Activated CD4-positive, alpha-beta T cell treated with anti-CD3 and anti-CD28 coated beads for 24 hours (primary cell): Measurements from ENCODE around the gene MAST4.

Source experiments
- DNase-seq, 2 donors: peaks; one replicate each; pipeline ENCODE4 v3.0.0-alpha.2; 2020; ENCODE audit warnings: low read depth in 2 of 2

Gene MAST4

GRCh38 chr5:66872736-66873331 is 276.6 kb downstream of the MAST4 start:
- no peak for DNase-seq

DNA sequence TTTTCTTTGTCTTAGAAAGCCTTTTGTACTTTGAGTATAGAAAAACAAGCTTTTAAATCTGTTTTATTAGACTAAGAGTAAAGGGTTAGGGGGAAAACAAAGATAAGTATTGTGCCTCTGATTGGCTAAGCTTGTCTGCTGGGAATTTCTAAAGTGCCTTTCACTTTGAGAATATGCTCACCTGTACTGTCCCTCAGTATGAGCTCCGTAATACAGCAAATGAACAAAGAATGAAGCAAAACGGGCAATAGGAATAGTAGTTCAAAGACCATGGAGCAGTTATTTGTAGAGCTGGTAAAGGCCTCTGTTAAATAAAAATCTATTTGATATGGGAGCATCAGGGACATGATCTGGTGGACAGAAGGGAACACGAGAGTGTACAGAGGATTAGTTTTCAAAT is 277.8 kb downstream of the MAST4 start:
- no peak for DNase-seq

DNA sequence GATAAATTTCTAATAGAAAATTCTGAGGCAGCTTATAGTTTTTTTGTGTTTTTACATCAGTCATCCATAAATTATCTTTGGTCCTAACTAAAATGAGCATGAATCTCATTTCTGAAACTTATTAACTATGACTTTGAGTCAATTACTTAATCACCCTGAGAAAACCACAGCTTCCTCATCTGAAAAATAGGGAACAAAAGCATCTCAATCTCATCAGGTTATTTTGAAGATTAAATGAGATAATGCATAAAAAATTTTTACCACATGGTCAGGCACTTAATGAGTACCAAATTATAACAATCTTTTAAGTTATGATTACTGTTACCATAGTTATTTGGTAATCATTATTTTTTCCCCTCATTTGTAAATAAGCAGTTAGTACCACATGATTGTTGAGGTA is 279.1 kb downstream of the MAST4 start:
- no peak for DNase-seq

GRCh38 chr5:66876266-66876807 is 280.1 kb downstream of the MAST4 start:
- no peak for DNase-seq

DNA sequence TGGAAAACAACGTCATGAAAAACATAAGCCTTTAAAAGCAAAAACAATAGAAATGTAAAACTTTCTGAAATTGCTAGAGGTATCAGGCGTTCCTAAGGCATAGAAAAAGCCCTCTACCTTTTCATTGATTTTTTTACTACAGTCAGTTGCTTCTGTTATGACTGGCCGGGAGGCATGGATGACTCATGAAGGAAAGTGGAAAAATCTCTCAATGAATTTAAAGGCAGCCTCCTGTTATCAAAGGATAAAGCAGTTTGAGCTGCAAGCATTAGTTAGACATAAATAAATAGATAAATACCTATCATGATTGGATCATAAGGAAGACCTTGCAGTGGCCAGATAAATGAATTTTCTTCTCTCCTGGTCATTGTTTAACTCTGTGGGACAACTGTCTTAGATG is 281.6 kb downstream of the MAST4 start:
- no peak for DNase-seq

DNA sequence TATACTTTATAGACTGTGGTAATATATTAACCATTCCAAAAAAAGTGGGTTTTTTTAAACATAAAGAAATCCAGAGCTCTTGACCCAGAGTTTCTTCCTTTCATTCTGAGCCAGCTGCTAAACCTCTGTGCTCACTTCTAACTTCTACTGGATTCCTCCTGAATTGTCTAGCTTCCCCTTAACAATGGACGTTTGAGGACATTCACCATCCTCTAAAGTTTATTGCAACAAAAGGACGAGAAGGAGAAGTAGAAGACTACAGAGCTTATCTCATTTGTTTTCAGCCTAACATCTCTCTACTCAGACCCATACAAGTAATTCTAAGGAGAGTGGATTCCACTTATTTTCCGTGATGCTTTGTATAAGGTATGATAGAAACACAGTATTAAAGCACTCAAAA is 284.2 kb downstream of the MAST4 start:
- DNase-seq: no peak

GRCh38 chr5:66881480-66882161 is 285.4 kb downstream of the MAST4 start:
- DNase-seq: no peak

GRCh38 chr5:66882606-66883227 is 286.5 kb downstream of the MAST4 start:
- no peak for DNase-seq

DNA sequence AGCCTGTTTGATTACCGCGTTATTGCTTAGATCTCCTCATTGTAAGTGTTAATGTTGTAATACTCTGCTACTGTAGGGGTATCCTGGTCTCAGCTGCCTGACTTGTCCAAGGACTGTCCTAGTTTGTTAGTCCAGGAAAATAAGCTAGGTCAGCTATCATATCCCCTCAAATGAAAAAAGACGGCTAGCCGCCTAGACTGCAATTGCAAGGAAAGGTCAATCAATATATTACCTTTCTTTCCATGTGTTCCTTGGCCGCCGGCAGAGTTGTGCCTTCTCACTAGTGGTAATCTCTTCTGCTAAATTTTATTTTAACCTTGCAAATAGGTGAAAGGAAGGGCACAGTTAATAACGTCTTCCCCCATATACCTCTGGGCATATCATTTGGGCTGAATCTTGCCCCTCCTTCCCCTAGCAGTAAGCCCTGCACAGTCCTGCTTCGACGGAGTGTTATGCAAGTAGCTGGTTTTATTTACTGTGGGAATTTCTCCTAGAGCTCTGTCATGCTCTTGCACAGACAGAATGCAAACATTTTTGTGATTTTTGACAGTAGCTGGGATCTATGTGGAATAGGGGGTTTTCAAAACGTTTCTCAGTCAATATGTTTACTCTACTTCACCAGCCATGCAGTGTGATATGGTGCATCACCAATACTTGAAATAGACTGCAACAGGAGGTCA is 288.5 kb downstream of the MAST4 start:
- DNase-seq: no peak

DNA sequence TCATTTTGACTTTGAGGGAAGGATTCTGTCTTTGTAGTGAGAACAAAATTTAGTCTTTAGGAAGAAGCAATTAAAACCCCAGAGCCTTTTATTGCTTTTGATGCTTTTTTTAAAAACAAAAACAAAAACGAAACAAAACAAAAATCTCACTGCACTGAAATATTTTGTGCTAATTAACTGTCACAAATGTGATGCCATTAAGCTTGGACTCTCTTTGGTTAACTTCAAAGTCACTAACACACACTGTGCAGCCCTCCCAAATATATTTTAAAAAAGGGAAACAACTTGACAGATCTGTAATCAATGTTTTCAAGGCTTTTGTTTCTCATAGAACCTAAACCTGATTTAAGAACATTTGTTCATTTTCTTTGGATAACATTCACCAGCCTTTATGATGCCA is 290.7 kb downstream of the MAST4 start:
- no peak for DNase-seq

DNA sequence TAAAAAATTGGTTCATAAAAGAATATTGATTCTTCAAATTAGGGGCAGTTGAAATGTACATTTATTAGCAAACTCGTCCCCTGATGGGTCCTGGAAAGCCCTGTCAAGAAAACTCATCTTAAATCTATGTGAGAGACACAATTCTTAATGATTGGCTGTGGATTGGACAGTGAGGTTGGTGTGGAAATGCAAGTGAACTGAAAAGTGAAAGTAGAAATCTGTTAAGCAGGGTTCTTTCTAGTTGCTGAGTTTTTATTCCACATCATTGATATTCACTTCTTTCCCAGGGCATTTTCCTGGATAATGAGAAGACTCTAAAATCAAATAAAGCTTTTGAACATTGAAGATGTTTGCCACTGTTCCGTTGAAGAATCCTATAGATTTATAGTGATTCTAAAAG is 292.4 kb downstream of the MAST4 start:
- no peak for DNase-seq

DNA sequence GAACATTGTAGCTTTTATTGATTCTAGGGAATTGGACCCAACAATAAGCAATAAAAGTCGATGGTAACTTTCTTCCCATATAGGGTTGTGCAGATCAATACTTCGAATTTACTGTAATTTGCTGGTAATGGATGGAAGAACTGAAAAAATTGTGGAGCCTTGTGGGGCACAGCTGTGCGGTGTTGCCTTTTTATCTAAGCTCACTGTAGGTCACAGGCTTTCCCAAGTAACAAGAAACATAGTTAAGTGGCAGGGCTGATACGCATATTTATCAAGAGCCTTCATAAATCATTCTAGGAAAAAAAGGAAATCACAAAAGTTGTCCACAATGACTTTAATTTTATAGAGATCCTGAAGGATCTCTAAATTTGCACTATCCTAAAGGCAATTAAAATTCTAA is 292.9 kb downstream of the MAST4 start:
- DNase-seq: no peak

DNA sequence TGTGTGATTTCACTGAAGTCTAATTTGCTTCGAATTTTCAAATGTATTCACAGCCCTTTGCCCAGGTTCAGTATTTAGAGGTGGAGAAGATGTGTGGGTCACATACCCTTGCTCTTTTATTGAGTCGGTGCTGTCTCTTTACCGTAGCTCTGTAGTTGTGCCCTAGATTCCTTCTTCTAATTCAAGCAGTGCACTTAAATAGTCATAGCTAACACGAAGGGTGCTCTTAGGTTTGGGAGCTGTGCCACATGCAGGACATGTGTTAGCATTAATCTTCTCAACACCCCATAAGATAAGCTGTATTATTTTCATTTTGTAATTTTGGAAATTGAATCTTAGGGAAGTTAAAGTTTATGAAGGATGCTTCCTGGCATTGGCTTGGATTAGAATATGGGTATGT is 293.3 kb downstream of the MAST4 start:
- no peak for DNase-seq

DNA sequence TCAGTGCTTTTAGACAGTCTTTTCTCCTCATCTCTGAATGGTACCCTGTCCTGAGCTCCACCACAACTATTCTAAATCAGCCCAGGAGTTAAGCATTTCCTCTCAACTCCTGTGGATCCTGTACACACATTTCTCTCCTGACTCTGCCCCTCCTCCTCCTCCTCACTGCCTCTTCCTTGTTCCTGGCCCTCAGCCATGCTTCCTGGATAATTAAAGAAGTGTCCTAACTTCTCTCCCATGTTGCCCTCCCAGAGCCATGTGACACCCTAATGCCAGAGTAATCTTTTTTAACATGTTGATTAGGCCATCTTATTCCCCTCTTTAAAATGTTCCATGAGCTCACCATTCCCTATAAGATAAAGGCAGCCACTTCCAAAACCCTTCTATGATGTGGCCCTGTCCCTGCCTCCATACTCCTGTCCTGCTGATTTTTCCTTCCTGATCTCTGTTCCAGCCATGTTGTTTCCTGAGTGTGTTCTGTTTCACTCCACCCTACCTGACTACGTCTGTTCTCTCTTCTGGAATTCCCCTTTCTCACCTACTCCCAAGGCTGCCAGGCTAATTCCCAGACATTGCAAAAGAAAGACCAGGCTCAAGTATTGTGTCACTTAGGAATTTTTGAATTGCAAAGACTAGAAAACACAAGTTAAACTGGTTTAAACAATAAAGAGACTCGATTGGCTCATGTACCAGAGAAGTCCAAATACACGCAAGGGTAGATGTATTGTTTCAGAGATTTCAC is 295.2 kb downstream of the MAST4 start:
- no peak for DNase-seq

- no peak for DNase-seq
Observed at GRCh38 chr5:66892716-66893115, 296.5 kb downstream of the MAST4 start.

DNA sequence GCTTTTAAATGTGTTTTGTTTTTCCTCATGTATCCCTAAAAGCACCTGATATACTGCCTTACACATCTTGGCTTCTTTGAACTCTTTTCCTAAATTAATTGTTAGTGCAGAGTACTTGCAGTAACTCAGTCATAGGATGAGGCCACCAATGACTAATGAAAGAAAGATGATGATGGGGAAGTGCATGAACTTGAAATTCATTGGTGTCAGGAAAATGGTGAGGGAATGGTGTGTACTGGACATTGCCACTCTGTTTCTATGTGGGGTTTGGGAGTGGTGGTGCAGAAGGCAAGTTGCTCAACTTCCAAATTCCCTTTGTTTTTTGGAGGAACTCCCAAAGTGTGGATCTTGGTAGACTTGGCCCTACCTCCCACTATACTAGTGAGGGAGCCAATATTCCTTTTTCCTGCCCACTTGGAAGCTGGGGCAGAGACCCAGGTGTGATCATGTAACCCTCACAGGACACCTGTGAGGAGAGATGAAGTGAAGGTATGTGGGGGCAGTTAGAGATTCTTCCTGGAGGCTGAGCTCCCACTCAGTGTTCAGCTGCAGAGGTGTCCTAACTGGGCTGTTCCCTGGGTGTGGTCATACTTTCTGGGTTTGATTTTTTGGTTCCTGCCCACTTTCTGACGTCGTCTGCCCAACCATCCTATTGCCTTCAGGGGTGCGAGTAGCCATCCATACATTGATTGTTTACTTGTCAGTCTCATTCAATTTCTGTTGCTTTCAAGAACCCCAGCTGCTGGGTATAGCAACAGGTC is 298.5 kb downstream of the MAST4 start:
- no peak for DNase-seq

DNA sequence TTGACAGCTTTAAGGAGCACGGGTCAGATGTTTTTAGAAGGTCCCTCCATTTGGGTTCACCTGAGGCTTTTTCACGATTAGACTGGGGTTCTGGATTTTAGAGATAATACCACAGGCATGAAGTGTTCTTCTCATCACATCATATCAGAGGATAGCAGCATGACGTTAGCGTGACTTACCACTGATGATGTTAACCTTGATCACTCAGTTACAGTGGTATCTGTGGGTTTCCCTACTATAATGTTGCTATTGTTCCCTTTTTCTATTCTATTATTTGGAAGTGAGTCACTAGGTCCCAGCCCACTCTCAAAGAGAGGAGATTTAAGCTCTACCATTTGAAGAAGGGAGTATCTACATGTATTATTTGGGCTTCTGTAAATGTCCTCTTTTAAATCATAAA is 300.0 kb downstream of the MAST4 start:
- DNase-seq: no peak

- no peak for DNase-seq
Observed at GRCh38 chr5:66897356-66897755, 301.2 kb downstream of the MAST4 start.

- DNase-seq: no peak
Observed at GRCh38 chr5:66898241-66898995, 302.2 kb downstream of the MAST4 start.

GRCh38 chr5:66903218-66903617 is 307.0 kb downstream of the MAST4 start:
- DNase-seq: no peak
